Muscle of arm (tissue), 12 donors: ENCODE results near the gene GLIS1. TPM values are rescaled to one million over a fixed set of nuclear protein-coding genes. Genes with fewer than 3 reads are reported as not detected.

Experiments
- DNase-seq: peaks from one replicate; pipeline ENCODE4 v3.0.0-alpha.2; 2013
- polyA plus RNA-seq, 12 donors: library from polyadenylated mRNA; unstranded; fragments of 120-200 nt; gene quantifications; one replicate each; pipeline ENCODE4 v1.2.1, GENCODE V29; 2013; ENCODE audit not compliant: insufficient read length in 12 of 12

The GLIS1 gene
- polyA plus RNA-seq, 12 donors = 0.11 to 5.8 (median 1.3) TPM; not detected in 8

DNA sequence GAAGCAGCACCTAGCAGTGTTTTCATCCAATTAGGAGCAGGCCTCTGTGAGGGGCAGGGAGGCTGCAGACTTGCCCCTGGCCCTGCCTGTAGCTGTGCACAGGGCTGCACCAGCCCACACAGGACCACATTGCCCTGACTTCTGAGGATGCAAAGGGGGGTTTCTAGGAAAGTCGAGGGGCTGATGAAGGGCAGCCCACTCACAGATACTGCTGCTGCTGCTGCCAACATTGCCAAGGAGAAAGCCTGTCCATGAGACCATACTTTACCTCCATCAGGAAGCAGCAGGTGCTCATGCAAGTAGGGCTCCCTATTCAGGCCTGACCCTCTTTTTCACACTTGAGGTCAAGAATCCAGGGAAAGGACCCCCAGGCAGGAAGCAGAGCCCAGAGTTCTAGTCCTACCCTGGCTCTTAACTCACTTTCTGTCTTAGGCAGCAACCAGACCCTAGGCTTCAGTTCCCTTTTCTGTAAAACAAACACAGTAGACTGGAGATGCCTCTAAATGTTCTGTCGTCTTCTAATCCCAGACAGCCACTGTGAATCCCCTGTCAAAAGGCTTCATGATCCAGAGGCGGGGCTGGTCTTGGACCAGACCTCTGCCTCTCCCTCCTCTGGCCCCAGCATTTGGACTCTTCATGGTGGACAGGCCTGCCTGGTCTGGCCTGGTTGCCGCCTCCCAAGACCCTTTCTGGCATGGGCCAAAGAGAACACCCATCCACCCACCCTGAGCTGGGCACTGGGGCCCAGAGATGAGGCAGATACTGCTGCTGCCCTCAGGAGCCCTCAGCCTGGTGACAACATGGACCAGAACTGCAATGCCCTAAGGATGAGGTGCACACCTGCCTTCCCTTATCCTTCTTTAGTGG lies 120.2 kb downstream of the GLIS1 start:
- DNase-seq = no peak

GRCh38 chr1:53617851-53618499 lies 121.0 kb downstream of the GLIS1 start:
- no peak for DNase-seq

GRCh38 chr1:53617382-53617781 lies 121.6 kb downstream of the GLIS1 start:
- DNase-seq = no peak

GRCh38 chr1:53616927-53617326 lies 122.0 kb downstream of the GLIS1 start:
- DNase-seq = no peak

DNA sequence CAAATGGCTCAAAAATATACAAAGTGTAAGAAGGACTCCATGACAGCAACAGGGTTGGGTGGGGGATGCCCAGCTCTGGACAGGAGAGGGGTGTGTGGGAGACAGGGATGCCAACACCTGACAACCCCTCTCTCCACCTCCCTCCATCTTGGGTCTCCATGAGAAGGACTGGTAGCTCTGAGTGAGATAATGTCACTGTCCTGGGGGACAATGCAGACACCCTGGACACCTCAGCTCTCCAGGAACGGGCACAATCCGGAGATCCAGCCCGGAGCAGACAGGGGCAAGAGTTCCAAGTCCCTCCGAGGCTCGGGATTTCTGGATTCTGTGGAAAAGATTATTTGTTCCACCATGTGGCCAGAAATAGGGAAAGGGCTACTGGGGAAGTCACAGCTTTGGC lies 122.5 kb downstream of the GLIS1 start:
- no peak for DNase-seq

DNA sequence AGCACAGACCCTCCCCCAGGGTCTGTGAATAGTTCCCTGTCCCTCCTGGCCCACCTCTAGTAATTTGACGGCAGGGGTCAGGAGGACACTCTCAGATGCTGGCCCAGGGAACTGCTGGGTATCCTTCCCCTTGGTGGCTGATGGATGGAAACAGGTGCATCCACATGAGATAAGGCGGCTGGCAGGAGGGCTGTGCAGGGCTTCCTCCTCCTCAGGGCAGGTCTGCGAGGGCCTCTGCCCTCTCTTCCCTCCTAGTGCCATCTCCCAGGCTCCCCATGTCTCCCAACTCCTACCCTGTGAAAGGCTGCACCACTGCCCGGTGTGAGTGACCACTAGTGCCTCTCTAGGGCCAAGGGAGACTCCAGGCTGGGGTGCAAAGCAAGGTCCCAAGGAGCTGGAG lies 123.9 kb downstream of the GLIS1 start:
- DNase-seq = no peak

- no peak for DNase-seq
These were observed 124.5 kb downstream of the GLIS1 start for GRCh38 chr1:53614231-53615021.

GRCh38 chr1:53608676-53609075 lies 130.3 kb downstream of the GLIS1 start:
- no peak for DNase-seq

GRCh38 chr1:53608071-53608470 lies 130.9 kb downstream of the GLIS1 start:
- no peak for DNase-seq

DNA sequence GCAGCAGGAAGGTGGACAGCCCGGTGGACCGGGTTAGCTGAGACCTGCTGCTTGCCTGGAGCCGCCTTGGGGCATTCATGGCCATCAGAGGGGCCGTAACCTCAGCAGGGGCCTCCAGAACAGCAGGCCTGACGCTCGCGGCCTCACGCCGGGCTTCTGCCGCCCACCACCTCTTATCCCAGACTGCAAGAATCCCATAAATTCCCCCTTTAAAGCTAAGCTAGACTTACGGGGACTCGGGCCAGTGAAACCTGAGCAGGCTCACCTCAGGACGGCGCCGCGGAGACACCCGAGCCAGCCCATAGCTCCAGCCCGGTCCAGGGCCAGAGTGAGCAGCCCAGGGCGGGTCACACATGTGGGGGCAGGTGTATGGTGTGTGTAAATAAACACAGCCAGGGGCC lies 132.3 kb downstream of the GLIS1 start:
- DNase-seq = no peak

- DNase-seq = no peak
These were observed 132.8 kb downstream of the GLIS1 start for GRCh38 chr1:53606197-53606596.

GRCh38 chr1:53605181-53605580 lies 133.8 kb downstream of the GLIS1 start:
- no peak for DNase-seq

GRCh38 chr1:53604291-53604919 lies 134.6 kb downstream of the GLIS1 start:
- no peak for DNase-seq

GRCh38 chr1:53603431-53603830 lies 135.5 kb downstream of the GLIS1 start:
- no peak for DNase-seq

DNA sequence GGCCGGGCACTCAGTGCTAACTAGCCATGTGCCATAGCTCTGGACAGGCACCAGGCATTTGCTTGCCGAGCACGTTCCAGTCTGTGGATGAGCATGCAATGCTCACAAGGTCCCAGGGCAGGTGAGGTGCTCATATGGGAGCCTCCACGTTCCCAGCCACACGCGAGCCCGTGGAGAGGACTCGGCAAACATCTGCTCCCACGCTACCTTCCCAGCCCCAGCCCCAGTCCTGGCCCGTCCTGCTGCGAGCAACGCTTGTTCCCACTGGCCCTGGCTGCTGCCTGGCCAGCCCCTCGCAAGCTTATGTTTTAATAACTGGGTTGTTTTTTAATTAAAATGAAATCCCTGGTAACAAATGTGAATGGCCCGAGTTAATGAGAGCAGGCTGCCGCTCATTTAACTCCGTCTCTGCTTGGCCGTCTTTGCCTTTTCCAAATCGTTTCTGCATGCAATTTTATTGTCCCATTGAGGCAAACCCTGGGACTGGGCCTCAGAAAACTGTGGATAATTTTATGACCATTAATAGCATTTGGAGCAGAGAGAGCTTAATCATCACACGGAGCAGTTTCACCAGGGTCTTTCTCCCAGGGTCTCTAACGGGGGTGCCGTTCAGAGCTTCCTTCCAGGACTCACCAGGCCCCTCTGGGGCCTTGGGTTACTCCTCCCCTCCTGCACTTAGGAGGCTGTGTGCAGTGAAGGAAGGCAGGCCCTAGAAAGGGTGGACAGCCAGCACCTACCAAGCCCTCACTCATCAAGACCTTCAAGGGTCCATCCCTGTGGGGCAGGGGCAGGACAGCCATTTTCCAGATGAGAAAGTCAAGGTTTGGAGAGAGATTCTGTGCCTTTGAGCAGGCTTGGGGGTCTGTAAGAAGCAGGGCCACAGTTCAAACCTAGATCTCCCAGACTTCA lies 136.8 kb downstream of the GLIS1 start:
- no peak for DNase-seq

- no peak for DNase-seq
These were observed 137.8 kb downstream of the GLIS1 start for GRCh38 chr1:53601031-53601745.

GRCh38 chr1:53600561-53600960 lies 138.4 kb downstream of the GLIS1 start:
- no peak for DNase-seq

DNA sequence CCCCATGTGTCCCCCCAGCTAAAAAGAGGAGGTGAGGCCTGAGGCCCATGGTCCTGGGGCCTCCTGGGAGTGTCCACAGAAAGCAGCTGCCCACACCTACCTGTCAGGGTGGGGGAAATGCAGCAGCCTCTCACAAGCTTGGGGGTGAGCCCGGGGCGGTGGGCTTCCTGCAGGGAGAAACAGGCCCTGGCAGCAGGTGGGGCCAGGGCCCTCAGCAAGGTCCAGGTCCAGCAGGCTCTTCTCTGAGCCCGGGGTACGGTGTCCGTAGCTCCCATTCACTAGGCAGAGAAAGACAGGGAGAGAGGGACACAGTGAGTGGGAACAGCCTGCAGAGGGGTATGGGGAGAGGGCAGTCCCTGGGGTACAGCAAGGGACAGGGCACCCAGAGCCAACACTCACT lies 139.0 kb downstream of the GLIS1 start:
- no peak for DNase-seq

DNA sequence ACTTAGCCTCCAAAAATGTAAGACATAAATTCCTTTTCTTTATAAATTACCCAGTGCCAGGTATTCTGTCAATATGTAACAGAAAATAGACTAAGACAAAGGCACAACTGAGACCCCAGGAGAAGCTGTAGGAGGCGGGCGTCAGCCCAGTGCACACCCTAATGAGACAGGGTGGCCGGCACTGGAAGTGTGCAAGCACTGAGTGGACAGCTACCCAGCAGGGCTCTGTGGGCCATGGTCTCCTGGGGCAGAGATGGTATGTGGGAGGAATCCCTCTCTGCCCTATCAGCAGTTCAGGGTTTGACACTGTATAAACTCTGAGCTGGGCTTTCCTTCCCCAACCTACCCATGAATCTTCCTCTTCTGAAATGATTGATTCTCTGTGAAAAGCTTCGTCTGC lies 139.5 kb downstream of the GLIS1 start:
- no peak for DNase-seq

DNA sequence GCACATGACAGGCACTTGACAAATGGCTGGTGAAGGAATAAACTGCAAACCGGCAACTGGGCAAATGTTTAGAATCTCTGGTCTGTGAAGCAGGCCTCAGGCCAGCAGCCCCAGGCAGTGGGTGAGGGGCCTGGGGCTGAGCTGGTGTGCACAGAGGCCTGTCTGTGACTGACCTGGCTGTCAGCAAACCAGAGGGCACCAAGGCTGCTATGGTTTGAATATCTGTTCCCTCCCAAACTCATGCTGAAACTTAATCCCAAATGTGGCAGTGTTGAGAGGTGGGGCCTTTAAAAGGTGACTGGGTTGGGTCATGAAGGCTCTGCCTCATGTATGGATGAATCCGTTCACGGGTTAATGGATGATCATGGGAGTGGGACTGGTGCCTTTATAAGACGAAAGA lies 140.0 kb downstream of the GLIS1 start:
- DNase-seq = no peak
